ENCODE measurements around the gene YTHDF1. TPM values are rescaled to one million over a fixed set of nuclear protein-coding genes. Genes with fewer than 3 reads are reported as not detected.

YTHDF1 gene
- total and polyA plus RNA-seq, 2 of the 8 experiments (the other 6 are each of a cell fraction or from before 2014, with no cell fraction given) = 32.8 to 66.0 TPM

DNA sequence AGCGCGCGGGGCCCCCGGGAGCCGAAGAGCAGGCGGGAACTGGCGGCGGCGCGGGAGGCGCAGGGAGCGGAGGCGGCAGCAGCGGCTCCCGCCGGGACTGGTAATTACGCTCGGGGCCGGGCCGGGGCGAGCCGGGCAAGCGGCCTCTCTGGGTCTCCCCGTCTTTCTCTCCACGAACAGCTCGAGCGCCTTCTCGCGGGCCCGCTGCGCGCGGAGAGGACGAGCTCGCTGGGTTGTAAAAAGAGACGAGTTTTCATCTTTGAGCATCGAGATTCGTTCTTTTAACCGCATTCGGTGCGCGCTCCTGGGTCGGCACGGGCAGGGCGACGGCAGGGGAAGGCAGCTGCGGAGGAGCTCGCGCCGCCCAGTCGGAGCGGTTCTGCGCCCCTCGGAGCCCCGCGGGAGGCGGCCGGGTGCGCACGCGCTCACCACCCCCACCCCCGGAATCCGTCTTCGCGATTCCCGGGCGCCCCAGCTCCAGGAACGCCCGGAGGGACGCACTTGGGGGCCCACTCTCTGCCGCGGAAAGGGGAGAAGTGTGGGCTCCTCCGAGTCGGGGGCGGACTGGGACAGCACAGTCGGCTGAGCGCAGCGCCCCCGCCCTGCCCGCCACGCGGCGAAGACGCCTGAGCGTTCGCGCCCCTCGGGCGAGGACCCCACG is 38.0 kb downstream of the YTHDF1 start:
- Histone ChIP-seq H4K91ac (replicated peaks; ENCODE audit: insufficient read length, low read length) (peak overlapping the region; percentile 65), H4K8ac (ENCODE audit: extremely low read depth, insufficient read depth, low read length) (peak overlapping the region; percentile 69), H2BK12ac (ENCODE audit: low read depth, low read length) (no peak overlapping the region; the same call in 1 of the 2 replicates), H3K27me3 (replicated peaks in 1 of 4; ENCODE audit: control insufficient read depth in 3 of 4, extremely low read depth in 1 of 4, insufficient read depth in 3 of 4, low read length in 3 of 4) (peaks cover 32 to 56% (median 49%) of the 10 kb centered on the region in 4 experiments), H2AK5ac (ENCODE audit: low read depth, low read length) (no peak overlapping the region), H3K18ac (ENCODE audit: extremely low read depth, low read length) (peak overlapping the region; percentile 78), H3K23me2 (ENCODE audit: low read depth, low read length) (peaks cover 18% of the 10 kb centered on the region; the same call in 1 of the 2 replicates), H3K4me1 (replicated peaks in 1 of 4; ENCODE audit: control insufficient read depth in 3 of 4, insufficient read depth in 4 of 4, low read length in 3 of 4) (peaks cover 3 to 52% (median 32%) of the 10 kb centered on the region in 4 experiments), H2BK5ac (ENCODE audit: low read depth, low read length) (no peak overlapping the region; the same call in 1 of the 2 replicates), H3K9me3 (ENCODE audit: insufficient read depth in 2 of 2, low read depth in 1 of 2, low read length in 1 of 2) (no peaks in the 10 kb centered on the region), H3K4me3 (ENCODE audit: extremely low read depth in 1 of 4, insufficient read depth in 2 of 4, low read depth in 3 of 4, low read length in 4 of 4) (peak overlapping the region; percentile 37 to 83 (median 58)), H4K20me1 (replicated peaks in 1 of 2; ENCODE audit: control insufficient read depth in 1 of 2, insufficient read depth in 2 of 2, low read length in 2 of 2) (peaks cover 2 to 10% of the 10 kb centered on the region in 2 experiments), H3K4me2 (ENCODE audit: insufficient read depth in 1 of 2, low read depth in 2 of 2, low read length in 2 of 2) (peak overlapping the region; percentile 72 to 87), H2BK20ac (ENCODE audit: low read length) (no peak overlapping the region), H3K79me1 (ENCODE audit: low read depth, low read length) (no peaks in the 10 kb centered on the region), H3K14ac (ENCODE audit: insufficient read length) (no peak overlapping the region), H3K4ac (replicated peaks; ENCODE audit: insufficient read length, low read depth, low read length) (no peak overlapping the region), H2AFZ (ENCODE audit: low read length) (no peak overlapping the region), H3K36me3 (ENCODE audit: control insufficient read depth in 2 of 4, insufficient read depth in 4 of 4, low read length in 3 of 4) (no peaks in the 10 kb centered on the region), H3K23ac (ENCODE audit: insufficient read length) (no peak overlapping the region), H3K9ac (replicated peaks in 1 of 4; ENCODE audit: extremely low read depth in 1 of 4, low read depth in 3 of 4, low read length in 3 of 4) (peak overlapping the region; percentile 29 to 75 (median 44); a peak in 5 of 7 replicates), H3K56ac (replicated peaks; ENCODE audit: insufficient read length, low read depth, low read length) (no peak overlapping the region), H3K27ac (ENCODE audit: low read depth, low read length) (no peak overlapping the region), H2BK120ac (replicated peaks; ENCODE audit: low read depth, low read length) (peak overlapping the region; percentile 22), H4K5ac (ENCODE audit: insufficient read length, low read depth, low read length) (no peak overlapping the region), H2BK15ac (ENCODE audit: low read length) (no peak overlapping the region), H3K79me2 (ENCODE audit: control insufficient read depth in 1 of 2, insufficient read depth in 2 of 2, low read length in 2 of 2) (no peaks in the 10 kb centered on the region)
- peak in 1 of 2 experiments; percentile 77 for DNase-seq (ENCODE audit: low read depth in 1 of 2, low spot score in 2 of 2)
- ChIA-PET CTCF (ENCODE audit: partially characterized antibody) (interaction anchor here (0.7 to 2.1 kb wide), 6 partner anchors 15 to 122 kb away, joined by 3 to 4 read pairs (median 3); no protein-coding TSS in a partner anchor), POLR2A (ENCODE audit: partially characterized antibody) (interaction anchor here (0.8 to 1.5 kb wide), 5 partner anchors 12 to 172 kb away, joined by 3 to 6 read pairs (median 3); no protein-coding TSS in a partner anchor)
- TF ChIP-seq SIX5 (IDR thresholded peaks at IDR 0.05; ENCODE audit: low read depth, low read length) = no peak
- TF ChIP-seq YY1 (IDR thresholded peaks at IDR 0.05; ENCODE audit: low read depth, low read length) = no peak
- TF ChIP-seq TEAD4 (IDR thresholded peaks at IDR 0.05; ENCODE audit: low read depth, low read length) = 0 out of 2 replicates have a peak, but pooled peaks have one; percentile 54
- no peak for TF ChIP-seq CTBP2 (IDR thresholded peaks at IDR 0.05; ENCODE audit: borderline replicate concordance, insufficient read depth, insufficient read length, low read length)
- TF ChIP-seq POLR2A (IDR thresholded peaks at IDR 0.05; ENCODE audit: control extremely low read depth in 1 of 2, low read depth in 2 of 2, low read length in 2 of 2) = no peak
- TF ChIP-seq EZH2 (IDR thresholded peaks at IDR 0.05; ENCODE audit: low read depth, low read length, severe bottlenecking) = peak; percentile 2
- no peak for TF ChIP-seq SP2 (IDR thresholded peaks at IDR 0.05; ENCODE audit: low read length)
- peak; percentile 23 for TF ChIP-seq ASH2L (IDR thresholded peaks at IDR 0.05; ENCODE audit: low read length)
- TF ChIP-seq BACH1 (IDR thresholded peaks at IDR 0.05; ENCODE audit: low read length) = no peak
- TF ChIP-seq GTF2F1 (IDR thresholded peaks at IDR 0.05; ENCODE audit: borderline replicate concordance, low read depth, low read length) = no peak
- no peak for TF ChIP-seq TAF1 (IDR thresholded peaks at IDR 0.05; ENCODE audit: low read depth, low read length)
- FAIRE-seq = no peak
- WGBS, 2 experiments (ENCODE audit: extremely low coverage in 1 of 2, insufficient coverage in 1 of 2, insufficient read length in 1 of 2, insufficient replicate concordance in 2 of 2, low coverage in 1 of 2, low lambda C conversion rate in 2 of 2, missing lambda C conversion rate in 1 of 2) = 4% methylated on average over 28 of the region's 90 CpGs; no CpG with 5 or more reads in 1 of the 2 experiments

All from H1 (cell line).